IPS DF 19.7 (cell line): ENCODE data around the gene ZCCHC10.
"Not testable (repeated sequence)": the region's sequence is repeated elsewhere in the genome, so short reads cannot be mapped to it uniquely, and the experiment has no call there.

ENCODE experiments used
- DNase-seq: peaks from one replicate; pipeline ENCODE4 v3.0.0-alpha.2; 2013; ENCODE audit warnings: low read depth, low spot score

Gene ZCCHC10

GRCh38 chr5:132979367-132979940 lies 46.9 kb downstream of the ZCCHC10 start:
- no peak for DNase-seq

GRCh38 chr5:132976852-132977251 lies 49.5 kb downstream of the ZCCHC10 start:
- DNase-seq: no peak

GRCh38 chr5:132972436-132972828 lies 53.9 kb downstream of the ZCCHC10 start:
- DNase-seq: not testable (repeated sequence)

- DNase-seq: no peak
Observed at GRCh38 chr5:132971483-132972435, 54.6 kb downstream of the ZCCHC10 start.

- no peak for DNase-seq
Observed at GRCh38 chr5:132965120-132965519, 61.2 kb downstream of the ZCCHC10 start.

GRCh38 chr5:132963171-132964104 lies 62.9 kb downstream of the ZCCHC10 start, which contains the start of gene AFF4:
Gene AFF4 (minus strand): TSS chr5:132963634. CDS start chr5:132937189, 26,445 bp downstream.
- peak; percentile 69 for DNase-seq

GRCh38 chr5:132962429-132963021 lies 63.8 kb downstream of the ZCCHC10 start:
- no peak for DNase-seq

- DNase-seq: no peak
Observed at GRCh38 chr5:132961887-132962286, 64.5 kb downstream of the ZCCHC10 start.

- DNase-seq: not testable (repeated sequence)
Observed at GRCh38 chr5:132961123-132961815, 65.1 kb downstream of the ZCCHC10 start.

- DNase-seq: not testable (repeated sequence)
Observed at GRCh38 chr5:132956166-132956799, 70.1 kb downstream of the ZCCHC10 start.

- no peak for DNase-seq
Observed at GRCh38 chr5:132953710-132954109, 72.6 kb downstream of the ZCCHC10 start.

GRCh38 chr5:132952829-132953228 lies 73.5 kb downstream of the ZCCHC10 start:
- DNase-seq: no peak

- DNase-seq: no peak
Observed at GRCh38 chr5:132951897-132952296, 74.5 kb downstream of the ZCCHC10 start.

- no peak for DNase-seq
Observed at GRCh38 chr5:132949136-132949535, 77.2 kb downstream of the ZCCHC10 start.

- no peak for DNase-seq
Observed at GRCh38 chr5:132947671-132948070, 78.7 kb downstream of the ZCCHC10 start.
